ENCODE results near the gene TTLL5.

The TTLL5 gene

GRCh38 chr14:75738192-75738591, 77.1 kb downstream of the TTLL5 start:
- DNase-seq: no peak

GRCh38 chr14:75742867-75743266, 81.8 kb downstream of the TTLL5 start:
- DNase-seq: no peak

GRCh38 chr14:75747899-75748298, 86.9 kb downstream of the TTLL5 start:
- no peak for DNase-seq

- no peak for DNase-seq
These were observed 87.3 kb downstream of the TTLL5 start for GRCh38 chr14:75748336-75748735.

GRCh38 chr14:75751296-75751695, 90.2 kb downstream of the TTLL5 start:
- DNase-seq: no peak

GRCh38 chr14:75752086-75752485, 91.0 kb downstream of the TTLL5 start:
- no peak for DNase-seq

GRCh38 chr14:75752907-75753594, 92.0 kb downstream of the TTLL5 start:
- DNase-seq: no peak

- no peak for DNase-seq
These were observed 92.7 kb downstream of the TTLL5 start for GRCh38 chr14:75753696-75754095.

- DNase-seq: no peak
These were observed 96.8 kb downstream of the TTLL5 start for GRCh38 chr14:75757644-75758402.

GRCh38 chr14:75764020-75764419, 103.0 kb downstream of the TTLL5 start:
- DNase-seq: no peak

- DNase-seq: no peak
These were observed 108.1 kb downstream of the TTLL5 start for GRCh38 chr14:75769047-75769685.

- no peak for DNase-seq
These were observed 109.6 kb downstream of the TTLL5 start for GRCh38 chr14:75770635-75771034.

GRCh38 chr14:75771595-75771994, 110.5 kb downstream of the TTLL5 start:
- no peak for DNase-seq

- no peak for DNase-seq
These were observed 112.0 kb downstream of the TTLL5 start for GRCh38 chr14:75773046-75773445.

GRCh38 chr14:75781096-75781495, 120.0 kb downstream of the TTLL5 start:
- no peak for DNase-seq

- no peak for DNase-seq
These were observed 122.1 kb downstream of the TTLL5 start for GRCh38 chr14:75783184-75783583.

GRCh38 chr14:75783602-75784313, 122.7 kb downstream of the TTLL5 start:
- no peak for DNase-seq

GRCh38 chr14:75784314-75784686, 123.3 kb downstream of the TTLL5 start:
- DNase-seq: no peak

GRCh38 chr14:75793806-75794205, 132.8 kb downstream of the TTLL5 start:
- no peak for DNase-seq

GRCh38 chr14:75794615-75795038, 133.6 kb downstream of the TTLL5 start:
- no peak for DNase-seq

GRCh38 chr14:75800792-75801191, 139.7 kb downstream of the TTLL5 start:
- no peak for DNase-seq

GRCh38 chr14:75802486-75802885, 141.4 kb downstream of the TTLL5 start:
- DNase-seq: no peak

GRCh38 chr14:75803765-75804164, 142.7 kb downstream of the TTLL5 start:
- no peak for DNase-seq

All from activated naive CD4-positive, alpha-beta T cell treated with anti-CD3 and anti-CD28 coated beads, Interleukin-2, amount 50 U/mL, for 16 hours (primary cell).